DOHH2 (cell line): ENCODE measurements around the gene MPPED2.

Source experiments
- H3F3A ChIP-seq: fragments of 200-600 bp; sonication (generic), shearing (Covaris generic); 2 replicates; pipeline ENCODE4 v1.6.0; 2016; ENCODE audit warnings: antibody characterized with exemption, mild to moderate bottlenecking; ENCODE audit not compliant: control insufficient read depth, insufficient read depth
- H3K27ac ChIP-seq: fragments of 200-600 bp; sonication (generic); 2 replicates; pipeline ENCODE4 v1.5.1; 2014; ENCODE audit warnings: low read depth, mild to moderate bottlenecking, low read length, moderate library complexity
- H3K27me3 ChIP-seq: fragments of 200-600 bp; sonication (generic); 2 replicates; pipeline ENCODE4 v1.6.1; 2014; ENCODE audit warnings: mild to moderate bottlenecking, low read length, mixed read lengths; ENCODE audit not compliant: control insufficient read depth
- H3K36me3 ChIP-seq: fragments of 200-600 bp; sonication (generic); 2 replicates; pipeline ENCODE4 v1.6.1; 2014; ENCODE audit warnings: mild to moderate bottlenecking, low read length, moderate library complexity, mixed read lengths; ENCODE audit not compliant: control insufficient read depth
- H3K4me1 ChIP-seq: fragments of 200-600 bp; sonication (generic); 2 replicates; pipeline ENCODE4 v1.6.1; 2014; ENCODE audit warnings: mild to moderate bottlenecking, low read length, mixed read lengths; ENCODE audit not compliant: control insufficient read depth
- H3K4me2 ChIP-seq: fragments of 200-600 bp; sonication (generic); 2 replicates; pipeline ENCODE4 v1.6.0; 2014; ENCODE audit warnings: mild to moderate bottlenecking, low read length, moderate library complexity
- H3K4me3 ChIP-seq: fragments of 200-600 bp; sonication (generic); 2 replicates; pipeline ENCODE4 v1.5.1; 2014; ENCODE audit warnings: mild to moderate bottlenecking, low read length, mixed read lengths
- H3K79me2 ChIP-seq: fragments of 200-600 bp; sonication (generic); 2 replicates; pipeline ENCODE4 v1.6.1; 2014; ENCODE audit warnings: mild to moderate bottlenecking, low read length, mixed read lengths; ENCODE audit not compliant: control insufficient read depth
- H3K9me2 ChIP-seq: fragments of 200-600 bp; sonication (generic); replicated peaks from 2 replicates; pipeline ENCODE4 v1.6.1; 2014; ENCODE audit warnings: mild to moderate bottlenecking, low read length, mixed read lengths; ENCODE audit not compliant: control insufficient read depth
- H3K9me3 ChIP-seq: fragments of 200-600 bp; sonication (generic); 2 replicates; pipeline ENCODE4 v1.6.1; 2014; ENCODE audit warnings: antibody characterized with exemption, low read length, mixed read lengths; ENCODE audit not compliant: control insufficient read depth, insufficient read depth
- H4K20me1 ChIP-seq: fragments of 200-600 bp; sonication (generic); 2 replicates; pipeline ENCODE4 v1.6.0; 2014; ENCODE audit warnings: low read depth, mild to moderate bottlenecking, antibody characterized with exemption, low read length, moderate library complexity; ENCODE audit not compliant: control insufficient read depth, insufficient read depth
- CTCF ChIP-seq: fragments of 200-600 bp; sonication (generic); IDR thresholded peaks from one replicate; pipeline ENCODE4 v1.5.1; 2014; ENCODE audit warnings: antibody characterized with exemption, mild to moderate bottlenecking, low read depth, low read length; ENCODE audit not compliant: poor library complexity, severe bottlenecking
- EZH2phosphoT487 ChIP-seq: fragments of 200-600 bp; sonication (generic); IDR thresholded peaks from 2 replicates; pipeline ENCODE4 v1.6.1; 2017; ENCODE audit warnings: borderline replicate concordance, mild to moderate bottlenecking, antibody characterized with exemption, low read length, moderate library complexity, mixed read lengths

MPPED2 gene

DNA sequence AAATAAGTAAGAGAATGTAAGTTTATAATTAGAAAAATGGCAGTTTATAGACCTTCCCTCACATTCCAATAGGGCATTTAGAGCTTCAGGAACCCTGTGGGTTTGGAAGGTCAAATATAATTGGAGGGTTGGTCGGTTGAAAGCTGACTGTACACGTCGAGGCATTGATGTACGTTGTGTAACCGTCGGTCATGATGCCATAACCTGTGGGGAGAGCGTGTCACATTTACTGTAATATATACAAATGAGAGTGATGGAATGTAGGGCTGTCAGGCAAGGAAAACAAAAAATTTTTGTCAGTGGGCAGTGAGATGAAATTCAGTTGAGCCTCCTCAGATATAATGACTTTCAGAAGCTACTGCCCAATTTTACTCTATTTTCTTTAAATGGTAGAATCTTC, 174.8 kb downstream of the MPPED2 start:
- H3K9me2 ChIP-seq = no peaks in the 10 kb centered on the region
- no peak overlapping the region for H3K4me2 ChIP-seq
- no peaks in the 10 kb centered on the region for H4K20me1 ChIP-seq
- no peak overlapping the region for H3K27ac ChIP-seq
- no peaks in the 10 kb centered on the region for H3K36me3 ChIP-seq
- no peak overlapping the region for H3K4me3 ChIP-seq
- H3F3A ChIP-seq = no peaks in the 10 kb centered on the region
- TF ChIP-seq EZH2phosphoT487 (no peak), CTCF (no peak)
- H3K79me2 ChIP-seq = no peaks in the 10 kb centered on the region
- H3K27me3 ChIP-seq = no peaks in the 10 kb centered on the region
- no peaks in the 10 kb centered on the region for H3K4me1 ChIP-seq
- H3K9me3 ChIP-seq = no peaks in the 10 kb centered on the region

DNA sequence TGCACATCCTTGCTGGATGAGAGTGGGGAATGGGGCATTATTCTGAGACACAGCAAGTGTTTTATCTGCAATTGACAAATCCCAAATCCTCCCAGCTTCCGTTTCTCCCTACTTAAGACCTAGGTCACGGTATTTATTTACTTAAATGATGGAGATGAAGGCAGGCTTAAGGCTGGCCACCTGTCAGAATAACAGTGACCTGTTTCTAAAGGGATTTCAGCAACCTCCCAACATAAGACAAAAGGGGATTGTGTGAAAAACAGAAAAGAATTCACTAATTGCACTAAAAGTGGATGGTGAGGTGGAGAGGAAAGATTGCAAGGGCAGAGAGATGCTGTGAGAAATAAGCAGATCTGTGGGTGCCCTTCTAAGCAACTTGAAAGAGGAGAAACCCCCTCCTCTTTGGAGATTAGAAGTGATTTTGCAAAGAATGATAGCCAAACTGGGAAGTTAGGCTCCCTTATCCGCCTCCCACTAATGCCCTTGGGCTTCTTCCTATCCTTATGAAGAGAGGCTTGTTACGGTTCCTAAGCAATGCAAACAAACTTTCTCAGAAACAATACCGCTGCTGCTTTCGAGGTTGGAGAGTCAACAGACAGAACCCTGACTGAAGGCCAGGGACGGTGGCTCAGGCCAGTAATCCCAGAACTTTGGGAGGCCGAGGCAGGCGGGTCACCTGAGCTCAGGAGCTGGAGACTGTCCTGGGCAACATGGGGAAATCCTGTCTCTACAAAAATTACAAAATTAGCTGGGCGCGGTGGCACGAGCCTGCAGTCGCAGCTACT, 179.0 kb downstream of the MPPED2 start:
- Histone ChIP-seq H4K20me1 (no peaks in the 10 kb centered on the region), H3K9me3 (no peaks in the 10 kb centered on the region), H3K4me1 (no peaks in the 10 kb centered on the region), H3K27ac (no peak overlapping the region), H3F3A (no peaks in the 10 kb centered on the region), H3K9me2 (no peaks in the 10 kb centered on the region), H3K4me2 (no peak overlapping the region), H3K4me3 (no peak overlapping the region), H3K79me2 (no peaks in the 10 kb centered on the region), H3K27me3 (no peaks in the 10 kb centered on the region), H3K36me3 (no peaks in the 10 kb centered on the region)
- no peak for TF ChIP-seq EZH2phosphoT487
- no peak for TF ChIP-seq CTCF

DNA sequence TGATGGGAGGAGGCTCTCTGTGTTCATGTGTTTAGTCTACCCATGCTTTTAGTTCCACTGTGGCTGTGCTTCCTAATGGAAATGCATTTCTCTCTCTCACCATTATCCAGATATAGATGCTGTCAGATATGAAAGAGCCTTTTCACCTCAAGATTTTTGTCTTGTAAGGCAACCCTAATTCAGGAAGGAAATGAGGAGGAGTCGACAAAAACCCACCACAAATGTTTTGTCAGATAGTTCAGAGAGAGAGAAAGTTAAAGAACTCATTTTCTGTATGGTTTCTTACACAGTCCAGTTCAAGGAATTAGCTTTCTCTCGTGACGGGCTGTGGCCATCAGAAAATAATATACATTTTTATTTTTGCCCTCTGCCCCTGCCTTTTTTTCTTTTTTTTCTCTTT, 180.8 kb downstream of the MPPED2 start:
- H4K20me1 ChIP-seq = no peaks in the 10 kb centered on the region
- no peaks in the 10 kb centered on the region for H3K4me1 ChIP-seq

More for the DNA sequence above, 180.8 kb downstream of the MPPED2 start:
- no peak overlapping the region for H3K27ac ChIP-seq
- no peaks in the 10 kb centered on the region for H3K9me3 ChIP-seq
- H3K4me3 ChIP-seq = no peak overlapping the region
- H3K27me3 ChIP-seq = no peaks in the 10 kb centered on the region
- no peaks in the 10 kb centered on the region for H3K79me2 ChIP-seq
- no peaks in the 10 kb centered on the region for H3F3A ChIP-seq
- no peaks in the 10 kb centered on the region for H3K9me2 ChIP-seq
- H3K4me2 ChIP-seq = no peak overlapping the region
- H3K36me3 ChIP-seq = no peaks in the 10 kb centered on the region
- TF ChIP-seq EZH2phosphoT487 (no peak), CTCF (no peak)
